Lower lobe of right lung (tissue), 2 donors: ENCODE results near the gene MCTP2. TPM values are rescaled to one million over a fixed set of nuclear protein-coding genes. Genes with fewer than 3 reads are reported as not detected.

ENCODE experiments used
- ATAC-seq, 2 donors: fragments of 200-7000 bp; cut with Tn5 transposase; one replicate each; pipeline ENCODE4 v1.9.1; 2020 to 2022; ENCODE audit warnings: mild to moderate bottlenecking in 2 of 2, moderate library complexity in 2 of 2
- DNase-seq: peaks from one replicate; pipeline ENCODE4 v3.0.0-alpha.2; 2020
- H3K27ac ChIP-seq: fragments of 200-600 bp; one replicate; pipeline ENCODE4 v1.8.0; 2022
- H3K27me3 ChIP-seq: fragments of 200-600 bp; one replicate; pipeline ENCODE4 v1.8.0; 2022; ENCODE audit warnings: low read depth
- H3K36me3 ChIP-seq: fragments of 200-600 bp; one replicate; pipeline ENCODE4 v1.8.0; 2022; ENCODE audit warnings: mild to moderate bottlenecking
- H3K4me1 ChIP-seq: fragments of 200-600 bp; one replicate; pipeline ENCODE4 v1.8.0; 2022
- H3K4me3 ChIP-seq: fragments of 200-600 bp; one replicate; pipeline ENCODE4 v1.8.0; 2022; ENCODE audit warnings: mild to moderate bottlenecking
- H3K9me3 ChIP-seq: fragments of 200-600 bp; one replicate; pipeline ENCODE4 v1.8.0; 2022
- CTCF ChIP-seq: fragments of 200-600 bp; IDR thresholded peaks from one replicate; pipeline ENCODE4 v1.8.0; 2022; ENCODE audit warnings: antibody characterized with exemption, mild to moderate bottlenecking
- intact Hi-C: fragments of 100-400 bp; cut with DNase I; formaldehyde crosslinking; loops from one replicate; pipeline ENCODE4 v1.11.0; 2022
- total RNA-seq: library from RNA; stranded (reverse); fragmentation: NEBNext Ultra II Directional; extraction: Animal tissue kit (Norgen Biotek cat#: 25700); gene quantifications from one replicate; pipeline ENCODE4 v1.2.1, GENCODE V29; 2021
- donor health status: DM: no; HTN: yes; CAD: no; lungs with severe emphysema.

MCTP2 gene
- total RNA-seq, 1 donor from 2014 or later = 36.1 TPM

- DNase-seq (no peak), ATAC-seq (no peak)
- Histone ChIP-seq H3K4me3 (no peak overlapping the region), H3K4me1 (no peaks in the 10 kb centered on the region), H3K27ac (no peak overlapping the region), H3K27me3 (no peaks in the 10 kb centered on the region), H3K9me3 (no peaks in the 10 kb centered on the region), H3K36me3 (no peaks in the 10 kb centered on the region)
- intact Hi-C loops = no loop called here
- no peak for TF ChIP-seq CTCF
These were observed 39.2 kb downstream of the MCTP2 start for GRCh38 chr15:94270570-94270969.

- no peak for DNase-seq
- no peak overlapping the region for H3K27ac ChIP-seq
- H3K36me3 ChIP-seq = no peaks in the 10 kb centered on the region
- peak in 1 of 2 donors; percentile 19 for ATAC-seq
- intact Hi-C loops = no loop called here
- no peaks in the 10 kb centered on the region for H3K9me3 ChIP-seq
- H3K4me3 ChIP-seq = no peak overlapping the region
- no peaks in the 10 kb centered on the region for H3K4me1 ChIP-seq
- H3K27me3 ChIP-seq = no peaks in the 10 kb centered on the region
- TF ChIP-seq CTCF = no peak
These were observed 41.0 kb downstream of the MCTP2 start for GRCh38 chr15:94272251-94272898.

GRCh38 chr15:94273826-94274225 is 42.5 kb downstream of the MCTP2 start:
- Histone ChIP-seq H3K36me3 (no peaks in the 10 kb centered on the region), H3K9me3 (no peaks in the 10 kb centered on the region), H3K4me1 (no peaks in the 10 kb centered on the region), H3K27ac (no peak overlapping the region), H3K27me3 (no peaks in the 10 kb centered on the region), H3K4me3 (no peak overlapping the region)
- TF ChIP-seq CTCF = no peak
- ATAC-seq (no peak), DNase-seq (no peak)
- intact Hi-C loops = no loop called here

- Histone ChIP-seq H3K9me3 (no peaks in the 10 kb centered on the region), H3K4me3 (no peak overlapping the region), H3K27ac (no peak overlapping the region), H3K27me3 (no peaks in the 10 kb centered on the region), H3K4me1 (no peaks in the 10 kb centered on the region), H3K36me3 (no peaks in the 10 kb centered on the region)
- ATAC-seq (no peak), DNase-seq (no peak)
- TF ChIP-seq CTCF = no peak
- intact Hi-C loops = no loop called here
These were observed 43.4 kb downstream of the MCTP2 start for GRCh38 chr15:94274745-94275144.

GRCh38 chr15:94277485-94277884 is 46.1 kb downstream of the MCTP2 start:
- no peaks in the 10 kb centered on the region for H3K27me3 ChIP-seq
- H3K36me3 ChIP-seq = no peaks in the 10 kb centered on the region
- H3K9me3 ChIP-seq = no peaks in the 10 kb centered on the region
- ATAC-seq = no peak
- no peak overlapping the region for H3K27ac ChIP-seq
- H3K4me1 ChIP-seq = no peaks in the 10 kb centered on the region
- H3K4me3 ChIP-seq = no peak overlapping the region
- DNase-seq = no peak
- intact Hi-C loops = no loop called here
- no peak for TF ChIP-seq CTCF
